GM20000 (cell line): ENCODE measurements around the gene GTPBP3.

Source experiments
- DNase-seq: peaks from one replicate; pipeline ENCODE4 v3.0.0; 2012; ENCODE audit warnings: low spot score
- CTCF ChIP-seq: IDR thresholded peaks from 2 replicates; pipeline ENCODE4 v1.5.1; 2012; ENCODE audit warnings: mild to moderate bottlenecking, control low read depth; ENCODE audit errors: extremely low read depth, missing control alignments

Gene GTPBP3

DNA sequence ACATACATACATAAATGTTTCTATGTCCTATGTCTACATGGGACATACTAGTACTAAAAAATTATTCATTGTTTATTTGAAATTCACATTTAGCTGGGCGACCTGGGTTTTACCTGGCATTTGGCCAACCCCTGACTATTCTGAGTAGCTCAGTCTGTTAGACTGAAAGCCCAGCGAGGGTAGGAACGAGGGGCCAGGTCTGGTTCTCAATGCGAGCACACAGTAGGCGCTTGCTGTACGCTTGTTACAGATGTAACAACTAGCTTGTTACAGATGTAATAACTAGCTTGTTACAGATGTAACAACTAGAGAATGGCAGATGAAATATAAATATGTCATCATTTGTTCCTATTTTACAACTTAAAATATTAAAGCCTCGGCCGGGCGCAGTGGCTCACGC lies 1.8 kb upstream of the GTPBP3 start:
- no peak for DNase-seq
- TF ChIP-seq CTCF, result no peak

DNA sequence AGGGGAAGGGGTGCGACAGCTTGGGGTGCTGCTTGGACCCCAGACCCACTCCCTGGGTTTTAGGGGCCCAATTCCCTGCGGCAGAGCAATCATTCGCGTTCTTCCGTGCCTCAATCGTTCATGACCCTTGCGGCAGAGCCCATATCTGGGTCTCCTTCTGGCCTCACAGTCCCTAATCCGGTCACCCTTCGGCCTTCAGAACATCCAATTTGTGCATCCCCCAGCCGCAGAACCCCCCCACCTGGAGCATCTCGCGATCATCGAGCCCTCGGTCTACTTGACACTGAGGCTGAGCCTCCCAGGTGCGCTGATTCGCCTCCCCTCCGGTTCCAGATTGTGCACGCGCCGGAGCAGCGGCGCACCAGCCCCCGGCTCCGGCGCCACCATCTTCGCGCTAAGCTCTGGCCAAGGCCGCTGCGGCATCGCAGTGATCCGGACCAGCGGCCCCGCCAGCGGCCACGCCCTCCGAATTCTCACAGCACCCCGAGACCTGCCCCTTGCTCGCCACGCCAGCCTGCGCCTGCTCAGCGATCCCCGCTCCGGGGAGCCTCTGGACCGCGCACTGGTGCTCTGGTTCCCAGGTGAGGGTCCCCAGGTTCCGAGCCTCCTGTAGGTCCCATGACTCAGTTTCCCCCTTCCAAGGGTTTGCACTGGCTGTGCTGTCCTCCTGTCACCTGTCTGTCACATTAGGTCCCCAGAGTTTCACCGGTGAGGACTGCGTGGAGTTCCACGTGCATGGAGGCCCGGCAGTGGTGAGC lies 501 bp downstream of the GTPBP3 start:
- DNase-seq, result peak; percentile 77
- TF ChIP-seq CTCF, result no peak

GRCh38 chr19:17338433-17339078 lies 1.2 kb downstream of the GTPBP3 start:
- TF ChIP-seq CTCF, result no peak
- no peak for DNase-seq

DNA sequence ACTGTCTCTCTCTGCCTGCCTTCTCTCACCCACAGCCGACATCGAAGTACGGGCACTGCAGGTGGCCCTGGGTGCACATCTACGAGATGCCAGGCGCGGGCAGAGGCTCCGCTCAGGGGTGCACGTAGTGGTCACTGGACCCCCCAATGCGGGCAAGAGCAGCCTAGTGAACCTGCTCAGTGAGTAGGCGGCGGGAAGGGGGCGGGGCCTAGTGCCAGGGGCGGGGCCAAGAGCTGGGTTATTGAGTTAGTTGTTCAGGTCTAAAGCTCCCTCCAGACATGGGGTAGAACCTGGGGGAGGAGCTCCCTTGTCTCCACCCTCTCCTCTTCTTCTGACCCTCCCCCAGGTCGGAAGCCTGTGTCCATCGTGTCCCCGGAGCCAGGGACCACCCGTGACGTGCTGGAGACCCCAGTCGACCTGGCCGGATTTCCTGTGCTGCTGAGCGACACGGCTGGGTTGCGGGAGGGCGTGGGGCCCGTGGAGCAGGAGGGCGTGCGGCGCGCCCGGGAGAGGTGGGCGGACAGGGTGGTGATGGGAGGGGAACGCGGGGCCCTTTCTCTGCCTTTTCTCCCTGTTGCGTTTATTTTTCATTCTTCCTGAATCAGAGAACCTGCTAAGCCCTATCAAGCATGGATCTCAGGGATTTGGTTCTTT lies 1.9 kb downstream of the GTPBP3 start:
- TF ChIP-seq CTCF, result no peak
- DNase-seq, result peak; percentile 48

GRCh38 chr19:17340302-17340870 lies 3.0 kb downstream of the GTPBP3 start:
- TF ChIP-seq CTCF, result no peak
- no peak for DNase-seq

- no peak for TF ChIP-seq CTCF
- DNase-seq, result no peak
Measured at GRCh38 chr19:17340871-17341357, 3.6 kb downstream of the GTPBP3 start.

GRCh38 chr19:17341386-17341785 lies 4.0 kb downstream of the GTPBP3 start:
- no peak for DNase-seq
- TF ChIP-seq CTCF, result no peak
